HG03025 (cell line): ENCODE results near the gene OR2F1.
"Not testable (repeated sequence)": the region's sequence is repeated elsewhere in the genome, so short reads cannot be mapped to it uniquely, and the experiment has no call there.

Source experiments
- ATAC-seq: cut with Tn5 transposase; IDR thresholded peaks from one replicate; pipeline ENCODE4 v1.9.1; 2021; ENCODE audit warnings: mild to moderate bottlenecking, moderate library complexity; ENCODE audit not compliant: unreplicated experiment, low FRiP score

The OR2F1 gene

DNA sequence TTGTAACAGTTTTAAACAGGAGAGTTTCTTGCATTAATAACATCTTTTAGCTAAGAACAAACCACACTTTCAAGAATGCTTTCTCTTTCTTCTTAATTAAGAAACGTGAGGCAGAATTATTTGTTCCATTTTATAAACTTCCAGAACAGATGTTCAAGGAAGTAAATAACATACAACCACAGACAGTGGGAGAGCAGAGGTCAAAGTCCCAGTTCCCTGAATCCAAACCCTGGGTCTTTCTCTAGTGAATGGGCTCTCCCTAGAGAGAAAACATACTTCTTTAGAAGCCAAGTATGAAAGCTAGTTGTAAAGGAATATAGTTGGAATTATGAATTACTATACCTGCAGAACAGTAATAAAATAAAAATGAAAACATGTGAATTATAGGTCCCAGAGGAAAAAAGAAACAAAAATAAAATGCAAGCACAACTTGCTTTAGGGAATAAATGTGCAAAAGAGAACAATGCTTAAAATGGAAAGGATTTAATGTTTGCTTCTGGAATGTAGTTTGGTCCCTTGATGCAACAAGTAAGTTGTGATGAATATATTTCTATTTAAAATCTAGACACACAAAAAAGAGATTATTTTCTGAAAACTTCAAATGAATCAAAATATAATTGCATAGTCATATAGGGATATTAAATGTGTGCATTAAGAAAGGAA, 51.5 kb downstream of the OR2F1 start:
- no peak for ATAC-seq

- ATAC-seq = no peak
These were observed 52.0 kb downstream of the OR2F1 start for GRCh38 chr7:144006692-144007042.

GRCh38 chr7:144009361-144009760, 54.7 kb downstream of the OR2F1 start:
- ATAC-seq = no peak

DNA sequence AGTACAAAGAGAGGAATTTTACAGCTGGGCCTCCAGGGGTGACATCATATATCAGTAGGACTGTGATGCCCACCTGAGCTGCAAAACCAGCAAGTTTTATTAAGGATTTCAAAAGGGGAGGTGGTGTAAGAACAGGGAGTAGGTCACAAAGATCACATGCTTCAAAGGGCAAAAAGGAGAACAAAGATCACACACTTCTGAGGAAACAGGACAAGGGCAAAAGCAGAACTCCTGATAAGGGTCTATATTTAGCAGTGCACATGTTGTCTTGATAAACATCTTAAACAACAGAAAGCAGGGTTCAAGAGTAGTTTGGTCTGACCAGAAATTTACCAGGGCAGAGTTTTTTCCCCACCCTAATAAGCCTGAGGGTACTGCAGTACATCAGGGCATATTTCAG, 55.4 kb downstream of the OR2F1 start:
- not testable (repeated sequence) for ATAC-seq

- not testable (repeated sequence) for ATAC-seq
These were observed 56.2 kb downstream of the OR2F1 start for GRCh38 chr7:144010821-144011220.

DNA sequence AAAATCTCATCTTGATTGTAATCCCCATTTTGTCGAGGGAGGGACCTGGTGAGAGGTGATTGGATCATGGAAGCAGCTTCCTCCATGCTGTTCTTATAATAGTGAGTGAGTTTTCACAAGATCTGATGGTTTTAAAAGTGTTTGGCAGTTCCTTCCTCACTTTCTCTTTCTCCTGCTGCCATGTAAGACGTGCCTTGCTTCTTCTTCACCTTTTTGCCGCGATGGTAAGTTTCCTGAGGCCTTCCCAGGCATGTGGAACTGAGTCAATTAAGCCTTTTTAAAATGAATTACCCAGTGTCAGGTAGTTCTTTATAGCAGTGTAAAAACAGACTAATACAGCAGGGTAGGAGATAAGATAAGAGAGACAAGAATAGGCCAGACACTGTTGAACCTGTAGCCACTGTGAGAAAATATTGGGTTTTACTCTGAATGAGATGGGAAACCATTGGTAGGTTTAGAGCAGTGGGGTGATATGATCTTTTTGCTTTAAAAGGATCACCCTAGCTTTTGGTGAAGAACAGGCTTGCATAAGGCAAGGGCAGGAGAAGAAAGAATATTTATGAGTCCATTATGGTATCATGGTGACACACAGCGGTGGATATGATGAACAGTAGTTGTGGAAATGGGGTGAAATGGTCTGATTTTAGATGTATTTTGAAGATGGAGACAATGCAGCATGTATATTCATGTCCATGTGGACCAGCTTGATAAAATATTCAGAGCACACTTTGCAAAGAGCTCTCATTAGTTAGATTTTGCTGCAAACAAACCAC, 57.0 kb downstream of the OR2F1 start:
- no peak for ATAC-seq
